Stimulated activated CD4-positive, alpha-beta T cell treated with anti-CD3 and anti-CD28 coated beads, TNF-alpha, amount 100 ng/mL, for 4 hours (primary cell): ENCODE data around the gene LAMC3.
"Not testable (repeated sequence)": the region's sequence is repeated elsewhere in the genome, so short reads cannot be mapped to it uniquely, and the experiment has no call there.

Experiments
- DNase-seq, 3 experiments: peaks; one replicate each; pipeline ENCODE4 v3.0.0-alpha.2; 2020; ENCODE audit warnings: low read depth in 3 of 3

Gene LAMC3

GRCh38 chr9:131028931-131029573 is 20.1 kb downstream of the LAMC3 start:
- DNase-seq: no peak

- no peak for DNase-seq
Measured at GRCh38 chr9:131029574-131029952, 20.6 kb downstream of the LAMC3 start.

DNA sequence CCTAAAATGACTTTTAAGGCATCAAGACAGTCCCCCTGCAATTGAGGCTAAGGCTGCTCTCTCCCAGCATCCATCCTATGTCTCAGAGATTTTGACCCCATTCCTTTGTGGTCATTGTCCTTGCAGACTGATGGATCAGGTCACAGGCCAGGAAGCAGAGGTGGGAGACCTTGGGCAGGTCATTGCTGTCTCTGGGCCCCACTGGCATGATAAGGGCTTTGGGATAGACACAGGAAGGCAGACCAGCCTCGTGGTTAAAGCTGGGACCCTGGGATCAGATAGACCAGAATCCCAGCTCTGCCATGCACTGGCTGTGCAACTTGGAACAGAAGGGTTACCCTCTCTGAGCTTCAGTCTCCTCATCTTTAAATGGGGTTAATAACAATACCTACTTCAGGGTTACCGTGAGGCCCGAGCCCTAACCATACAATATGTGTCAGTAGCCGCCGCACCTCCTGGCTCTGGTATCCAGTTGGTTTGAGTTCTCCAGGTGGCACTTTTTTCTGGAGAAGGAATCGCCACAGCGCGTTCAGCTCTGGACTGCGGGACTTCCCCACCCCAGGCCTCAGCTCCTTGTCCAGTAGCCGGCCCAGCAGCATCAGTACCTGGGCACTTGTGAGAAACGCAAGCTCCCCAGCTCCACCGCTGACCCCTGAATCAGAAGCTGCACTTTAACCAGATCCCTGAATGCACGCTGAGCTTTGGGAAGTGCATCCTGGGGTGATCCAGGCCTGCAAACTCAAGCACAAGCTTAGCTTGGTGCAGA is 21.4 kb downstream of the LAMC3 start:
- no peak for DNase-seq

DNA sequence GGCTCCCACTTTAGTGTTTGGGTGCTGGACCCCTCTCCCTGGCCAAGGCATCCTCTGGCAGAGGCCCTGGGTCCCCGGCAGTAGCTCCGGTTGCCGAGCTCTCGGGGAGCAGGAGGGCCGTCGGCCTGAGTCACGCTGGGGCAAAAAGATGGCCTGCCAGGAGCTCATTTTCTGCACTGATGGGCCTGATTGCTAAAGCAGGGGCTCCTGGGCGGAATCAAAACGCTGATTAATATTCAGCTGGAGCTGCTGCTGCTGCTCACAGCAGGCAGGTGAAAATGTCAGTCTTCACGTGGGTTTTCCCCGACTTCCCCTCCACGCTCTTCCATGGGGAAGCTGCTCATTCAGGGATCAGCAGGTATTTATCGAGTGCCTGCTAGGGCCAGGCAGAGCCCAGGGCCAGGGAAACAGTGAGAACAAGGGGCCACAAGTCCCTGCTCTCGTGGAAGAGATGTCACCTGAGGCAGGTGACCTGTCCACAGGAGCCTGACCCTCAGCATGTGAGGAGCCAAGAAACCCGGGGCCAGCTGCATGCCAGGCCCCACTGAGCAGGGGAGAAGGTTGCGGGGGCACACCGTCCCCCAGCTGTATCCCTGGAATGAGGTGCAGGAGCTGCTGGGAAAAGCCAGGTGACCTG is 22.1 kb downstream of the LAMC3 start:
- DNase-seq: no peak

DNA sequence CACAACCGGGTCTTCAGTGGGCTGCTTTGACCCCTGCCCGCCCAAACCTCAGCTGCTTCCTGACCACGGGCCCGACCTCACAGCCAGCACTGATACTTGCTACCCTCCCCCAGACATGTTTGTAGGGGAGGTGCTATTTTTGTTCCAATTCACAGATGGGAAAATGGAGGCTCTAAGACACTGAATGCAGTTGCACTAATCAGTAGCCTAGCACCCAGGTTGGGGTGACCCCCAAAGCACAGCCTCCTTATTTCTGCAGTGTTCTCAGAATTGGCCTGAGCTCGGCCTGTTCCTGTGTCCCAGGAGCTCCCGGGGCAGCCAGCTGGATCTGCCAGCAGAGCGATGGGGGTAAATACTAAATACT is 22.6 kb downstream of the LAMC3 start:
- no peak for DNase-seq

- no peak for DNase-seq
Measured at GRCh38 chr9:131032384-131032783, 23.4 kb downstream of the LAMC3 start.

DNA sequence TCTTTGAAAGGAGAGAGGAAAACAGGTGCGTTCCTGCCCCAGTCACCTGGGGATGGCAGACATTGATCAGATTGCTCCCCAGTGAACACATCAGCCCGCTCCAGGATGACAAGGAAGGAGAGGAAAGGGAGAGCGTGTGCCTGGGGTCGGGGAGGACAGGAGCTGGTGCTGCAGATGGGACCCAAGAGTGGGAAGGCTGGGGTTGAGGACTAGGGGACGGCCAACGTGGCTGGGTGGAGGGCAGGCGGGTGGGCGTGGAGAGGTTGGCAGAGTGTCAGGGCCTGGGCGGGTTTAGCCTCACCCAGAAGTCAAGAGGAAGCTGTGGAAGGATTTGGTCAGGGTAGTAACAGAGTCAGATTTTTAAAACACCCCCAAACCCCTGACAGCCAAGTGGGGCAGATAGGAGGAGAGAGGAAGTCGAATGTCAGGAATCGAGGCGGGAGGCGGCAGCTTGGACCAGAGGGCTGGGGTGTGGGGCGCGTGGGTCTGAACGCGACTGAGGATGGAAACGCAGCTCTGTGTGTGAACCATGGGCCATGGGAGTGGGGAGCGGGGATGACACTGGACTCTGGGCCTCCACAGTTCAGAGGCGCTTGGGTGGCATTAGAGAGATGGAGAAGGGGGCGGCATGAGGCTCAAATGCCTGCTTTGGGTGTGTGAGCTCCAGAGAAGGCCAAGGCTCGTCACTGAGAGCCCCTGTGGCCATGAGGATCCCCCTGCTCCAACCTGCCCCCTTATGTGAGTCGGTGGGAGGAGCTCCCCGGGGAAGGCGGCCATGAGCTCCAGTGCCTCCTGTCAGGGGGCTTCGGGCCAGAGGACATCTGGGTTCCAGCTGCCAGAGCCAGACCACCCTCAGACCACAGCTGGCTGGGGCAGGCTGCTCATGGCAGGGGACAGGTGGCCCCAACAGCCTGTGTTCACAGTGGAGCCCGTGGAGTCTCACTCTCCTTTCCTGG is 24.6 kb downstream of the LAMC3 start:
- no peak for DNase-seq

DNA sequence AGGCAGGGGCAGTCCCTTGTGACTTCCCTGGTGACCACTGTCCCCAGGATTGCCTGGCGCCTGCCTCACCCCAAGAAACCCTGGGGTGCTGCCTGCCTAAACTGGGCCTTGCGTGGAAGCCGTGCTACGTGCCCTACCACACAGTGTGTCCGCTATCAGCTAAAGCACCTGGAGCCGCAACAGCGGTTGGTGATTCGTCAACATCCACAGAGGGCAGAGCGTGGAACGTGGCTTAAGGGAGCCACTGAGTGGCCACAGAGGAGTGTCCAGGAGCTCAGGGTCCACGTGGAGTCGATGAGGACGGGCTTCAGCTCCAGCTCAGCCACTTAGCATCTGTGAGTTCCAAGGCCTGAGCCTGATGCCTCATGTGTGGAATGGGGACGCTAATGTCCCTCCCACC is 25.3 kb downstream of the LAMC3 start:
- no peak for DNase-seq

- not testable (repeated sequence) for DNase-seq
Measured at GRCh38 chr9:131034749-131035148, 25.8 kb downstream of the LAMC3 start.

- no peak for DNase-seq
Measured at GRCh38 chr9:131035548-131035947, 26.6 kb downstream of the LAMC3 start.

GRCh38 chr9:131036071-131036470 is 27.1 kb downstream of the LAMC3 start:
- DNase-seq: no peak

- DNase-seq: no peak
Measured at GRCh38 chr9:131036529-131037334, 27.8 kb downstream of the LAMC3 start.

- DNase-seq: no peak
Measured at GRCh38 chr9:131037335-131038255, 28.6 kb downstream of the LAMC3 start.

DNA sequence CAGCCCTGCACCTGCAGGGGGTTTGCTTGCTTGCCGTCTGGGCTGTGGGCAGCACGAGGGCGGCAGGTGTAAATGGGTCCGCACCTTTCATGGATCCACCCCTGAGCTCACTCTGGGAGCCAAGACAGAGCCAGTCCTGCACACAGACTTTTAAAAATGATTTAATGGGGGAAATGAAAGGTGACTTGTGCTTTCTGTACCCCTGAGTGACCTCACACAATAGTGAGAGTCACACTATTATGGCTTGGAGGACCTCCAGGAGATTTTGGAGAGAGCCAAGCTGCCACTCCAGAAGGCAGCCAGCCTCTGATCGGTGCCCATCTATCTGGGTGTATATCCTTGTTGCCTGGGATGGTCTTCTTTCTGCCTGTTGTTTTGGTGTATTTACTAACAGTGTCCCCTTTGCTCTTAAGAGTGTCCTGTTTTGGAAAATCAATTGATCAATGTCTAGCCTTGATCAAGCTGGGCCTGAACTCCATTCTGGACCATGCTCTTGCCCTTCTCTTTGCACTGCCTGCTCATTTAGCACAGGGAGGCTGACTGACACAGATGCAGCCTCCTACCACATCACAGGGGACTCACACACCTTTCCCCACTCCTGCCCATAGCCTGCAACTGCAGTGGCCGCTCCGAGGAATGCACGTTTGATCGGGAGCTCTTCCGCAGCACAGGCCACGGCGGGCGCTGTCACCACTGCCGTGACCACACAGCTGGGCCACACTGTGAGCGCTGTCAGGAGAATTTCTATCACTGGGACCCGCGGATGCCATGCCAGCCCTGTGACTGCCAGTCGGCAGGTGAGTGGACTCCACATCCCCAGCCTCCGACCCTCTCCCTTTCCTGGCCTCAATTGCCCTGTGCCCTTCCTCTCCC is 29.5 kb downstream of the LAMC3 start:
- no peak for DNase-seq

DNA sequence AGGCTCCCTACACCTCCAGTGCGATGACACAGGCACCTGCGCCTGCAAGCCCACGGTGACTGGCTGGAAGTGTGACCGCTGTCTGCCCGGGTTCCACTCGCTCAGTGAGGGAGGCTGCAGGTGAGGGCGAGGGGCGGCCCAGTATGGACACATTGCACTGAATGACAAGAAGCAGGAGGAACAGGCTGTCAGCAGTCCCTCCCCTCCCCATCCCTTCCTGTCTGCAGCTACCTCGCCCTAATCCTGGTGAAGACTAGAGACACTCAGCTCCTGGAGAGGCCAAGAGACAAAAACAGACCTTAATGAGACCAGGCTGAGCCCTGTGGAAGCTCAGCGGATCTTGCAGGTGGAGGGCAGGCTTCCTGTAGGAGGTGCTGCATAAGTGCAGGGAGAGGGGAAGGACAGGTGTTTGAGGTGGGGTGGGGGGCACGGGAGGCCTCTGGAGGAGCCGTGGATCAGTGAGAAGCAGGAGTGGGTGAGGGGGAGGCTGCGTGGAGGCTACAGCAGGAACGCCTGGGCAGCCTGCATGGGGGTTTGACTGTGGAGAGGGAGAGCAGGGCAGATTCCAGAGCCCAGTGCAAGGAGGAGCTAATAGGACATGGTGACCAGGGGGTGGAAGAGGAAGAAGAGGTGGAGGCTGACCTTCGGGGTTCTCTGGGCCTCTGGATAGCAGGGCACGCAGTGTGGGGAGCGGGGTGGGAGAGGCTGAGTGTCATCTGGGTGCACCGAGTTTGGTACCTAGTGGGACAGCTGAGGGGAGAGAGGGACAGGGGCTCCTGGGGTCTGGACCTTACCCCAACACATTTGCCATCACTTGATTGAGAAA is 30.4 kb downstream of the LAMC3 start:
- no peak for DNase-seq

DNA sequence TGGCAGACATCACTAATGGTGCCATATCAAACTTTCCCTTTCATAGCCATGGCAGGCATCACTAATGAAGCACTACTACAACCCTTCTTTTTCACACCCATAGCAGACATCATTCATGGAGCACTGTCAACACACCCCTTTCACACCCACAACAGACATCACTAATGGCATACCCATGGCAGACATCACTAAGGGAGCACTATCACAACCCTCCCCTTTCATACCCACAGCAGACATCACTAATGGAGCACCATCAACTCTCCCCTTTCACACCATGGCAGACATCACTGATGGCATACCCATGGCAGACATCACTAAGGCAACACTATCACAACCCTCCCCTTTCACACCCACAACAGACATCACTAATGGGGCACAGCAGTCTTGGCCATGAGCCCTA is 33.7 kb downstream of the LAMC3 start:
- DNase-seq: no peak

DNA sequence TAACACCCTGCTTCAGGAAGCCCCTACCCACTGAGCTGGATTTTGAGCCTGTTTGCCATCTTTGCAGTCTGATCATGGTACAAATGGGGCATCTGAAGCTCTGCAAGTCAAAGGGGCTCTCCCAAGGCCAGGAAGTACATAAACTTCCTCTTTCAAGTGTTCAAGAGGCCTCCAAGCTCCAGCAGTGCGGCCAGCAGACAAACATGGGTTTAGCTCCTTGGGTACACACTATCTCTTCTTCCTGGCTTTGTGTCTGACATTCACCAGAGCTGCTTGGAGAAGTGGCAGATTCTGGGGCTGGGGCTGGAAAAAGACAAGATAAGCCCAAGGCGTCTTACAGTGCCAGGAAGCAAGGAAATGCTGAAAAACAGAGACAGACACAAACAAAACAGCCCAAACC is 34.1 kb downstream of the LAMC3 start:
- DNase-seq: no peak

- DNase-seq: no peak
Measured at GRCh38 chr9:131043646-131044045, 34.7 kb downstream of the LAMC3 start.
